Kidney glomerular epithelial cell (primary cell): Measurements from ENCODE around the gene ERC2.
"Not testable (repeated sequence)": the region's sequence is repeated elsewhere in the genome, so short reads cannot be mapped to it uniquely, and the experiment has no call there.

Experiments
- DNase-seq: peaks from one replicate; lab custom pipeline; 2025; lab: John Stamatoyannopoulos, UW

Gene ERC2

GRCh38 chr3:56468184-56469106 is at the start of gene ERC2:
TSS of gene ERC2 (minus strand) at chr3:56468467.
- peak; percentile 40 for DNase-seq

DNA sequence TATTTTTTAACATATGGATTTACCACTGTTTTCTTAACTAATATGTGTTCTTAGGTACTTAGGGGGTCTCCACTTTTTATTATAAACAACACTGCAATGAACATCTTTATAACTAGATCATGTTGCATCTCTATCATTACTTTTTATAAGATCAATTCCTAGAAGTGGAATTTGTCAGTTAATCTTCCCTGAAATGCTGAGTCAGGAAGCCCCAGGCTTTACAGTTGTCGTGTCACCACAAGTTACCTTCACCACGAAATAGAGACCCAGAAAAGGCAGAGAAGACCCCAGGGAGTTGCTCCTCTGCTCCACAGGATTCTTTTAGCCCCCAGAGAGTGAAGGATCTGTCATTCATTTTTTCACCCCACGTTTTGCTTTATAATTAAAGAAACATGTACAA is 34.5 kb upstream of the ERC2 start:
- no peak for DNase-seq

GRCh38 chr3:56496376-56496775 is 28.1 kb upstream of the ERC2 start:
- not testable (repeated sequence) for DNase-seq

GRCh38 chr3:56494679-56495322 is 26.5 kb upstream of the ERC2 start:
- DNase-seq: peak; percentile 87

DNA sequence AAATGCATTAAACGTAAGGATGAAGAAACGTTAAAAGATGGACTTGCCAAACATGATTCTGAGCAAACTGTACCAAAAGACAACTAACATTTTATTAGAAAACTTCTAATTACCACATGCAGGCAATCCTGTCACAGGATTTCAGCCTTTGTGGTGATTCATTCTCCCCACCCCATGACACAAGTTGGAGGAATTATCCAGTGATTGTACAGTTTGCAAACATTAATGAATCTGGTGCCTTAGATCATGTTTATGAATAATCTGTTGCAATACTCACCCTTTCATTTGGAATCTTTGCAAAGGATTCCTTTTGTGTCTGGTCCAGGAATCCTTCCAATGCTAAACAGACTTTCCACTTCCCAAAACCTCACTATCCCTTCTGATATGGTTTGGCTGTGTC is 23.3 kb upstream of the ERC2 start:
- no peak for DNase-seq

DNA sequence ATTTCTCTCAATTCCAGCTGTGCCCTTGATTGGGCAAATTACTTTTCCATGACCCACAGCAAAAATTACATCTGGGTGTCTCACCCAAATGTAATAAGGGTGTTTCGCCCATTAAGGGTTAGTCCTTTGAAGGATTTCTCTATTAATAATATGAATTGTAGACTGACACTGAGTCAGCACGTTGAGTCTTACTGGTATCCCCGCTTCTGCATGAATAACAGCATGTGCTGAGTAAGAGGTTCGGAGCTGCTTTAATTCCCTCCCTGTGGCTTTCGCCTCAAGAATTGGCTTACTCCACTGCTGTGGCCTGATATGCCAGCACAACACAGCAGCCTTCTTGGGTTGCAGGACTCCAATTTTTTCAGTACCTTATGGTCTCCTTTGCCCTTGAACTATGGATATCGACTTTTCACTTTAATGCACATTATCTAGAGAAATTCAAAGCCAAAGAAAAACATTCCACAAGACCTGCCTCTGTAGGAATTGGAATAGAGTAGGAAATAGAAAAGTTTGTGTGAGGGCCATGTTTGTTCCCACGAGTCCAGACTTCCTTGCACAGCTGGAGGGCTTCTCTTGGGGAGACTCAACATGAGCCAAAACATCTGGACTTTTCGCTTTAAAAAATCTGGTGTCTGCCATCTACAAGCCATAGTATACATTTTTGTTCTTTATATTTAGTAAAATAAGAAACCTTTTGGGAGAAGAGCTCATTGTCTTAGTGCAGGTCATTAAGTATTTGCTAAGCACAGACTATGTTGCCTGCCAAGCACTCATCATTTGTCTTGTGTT is 20.7 kb upstream of the ERC2 start:
- DNase-seq: no peak

- DNase-seq: no peak
These were observed 16.3 kb upstream of the ERC2 start for GRCh38 chr3:56484525-56485032.

DNA sequence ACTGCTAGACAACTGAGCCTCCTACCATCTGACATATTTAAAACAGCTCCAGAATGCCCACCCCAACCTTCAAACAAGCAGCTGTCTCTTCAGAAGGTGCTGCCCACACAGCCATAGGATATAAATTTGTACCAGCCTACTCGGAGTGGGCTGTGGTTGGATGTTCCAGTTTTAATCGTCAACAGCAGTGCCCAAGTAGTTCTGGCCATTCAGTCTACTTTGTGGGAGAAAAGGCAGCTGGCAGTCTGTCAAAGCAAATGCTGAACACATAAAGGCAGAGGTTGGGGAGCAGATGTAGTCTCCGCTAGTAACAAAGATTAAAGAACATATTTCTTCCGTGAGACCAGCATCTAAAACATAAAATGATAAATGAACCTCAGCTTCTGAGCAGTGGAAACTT is 15.9 kb upstream of the ERC2 start:
- no peak for DNase-seq

DNA sequence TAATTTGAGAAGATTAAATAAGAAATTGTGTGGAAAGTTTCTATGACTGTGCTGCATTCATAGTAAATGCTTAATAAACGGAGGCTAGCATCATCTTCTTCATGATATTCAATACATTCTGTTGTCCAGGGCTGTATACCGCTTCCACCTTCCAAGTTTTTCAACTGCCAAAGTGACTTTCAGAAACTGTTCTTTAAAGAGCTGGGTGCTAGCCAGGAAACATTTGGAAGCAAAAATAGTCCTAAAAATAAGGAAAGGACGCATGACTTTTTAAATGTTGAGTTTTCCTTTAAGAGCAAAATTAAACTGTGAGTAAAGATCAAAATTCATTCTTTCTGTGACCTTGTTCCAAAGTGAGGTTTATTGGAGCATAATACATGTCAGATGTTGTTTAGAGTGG is 9.4 kb upstream of the ERC2 start:
- no peak for DNase-seq

DNA sequence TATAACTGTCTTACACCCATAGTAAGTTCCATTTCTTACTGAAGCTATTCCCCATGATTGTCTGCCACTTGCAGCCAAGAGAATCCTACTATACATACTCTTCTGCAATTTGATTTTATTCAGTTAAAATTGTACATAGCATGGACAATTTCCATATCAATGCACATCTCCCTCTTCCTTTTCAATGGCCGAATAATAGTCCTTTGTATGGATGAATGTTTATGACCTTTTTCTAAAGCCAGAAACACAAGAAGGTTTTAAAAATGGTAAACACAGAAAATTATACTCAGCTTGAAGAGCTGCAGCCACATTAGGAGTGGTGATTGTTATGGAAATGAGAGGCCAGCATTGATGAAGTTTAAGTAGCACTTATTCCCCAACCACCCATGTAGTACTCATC is 8.5 kb upstream of the ERC2 start:
- DNase-seq: no peak

DNA sequence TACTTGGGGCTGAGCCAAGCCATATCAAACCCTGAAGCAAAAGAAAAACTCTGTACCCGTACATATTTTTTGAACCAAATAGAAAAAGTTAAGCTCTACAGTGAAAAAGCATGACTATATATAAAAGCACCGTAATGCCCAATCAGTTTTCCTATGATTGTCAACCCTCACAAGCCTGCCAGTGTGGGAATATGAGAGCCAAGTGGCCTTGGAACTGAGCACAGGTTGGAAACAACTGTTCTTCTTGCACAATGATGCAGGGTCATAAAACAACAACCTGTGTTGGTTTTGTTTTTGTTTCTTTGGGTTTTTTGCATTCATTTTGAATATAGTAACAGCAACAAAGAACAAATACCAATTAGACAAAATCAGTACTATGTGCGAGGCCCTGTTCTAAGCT is 3.5 kb upstream of the ERC2 start:
- DNase-seq: no peak

DNA sequence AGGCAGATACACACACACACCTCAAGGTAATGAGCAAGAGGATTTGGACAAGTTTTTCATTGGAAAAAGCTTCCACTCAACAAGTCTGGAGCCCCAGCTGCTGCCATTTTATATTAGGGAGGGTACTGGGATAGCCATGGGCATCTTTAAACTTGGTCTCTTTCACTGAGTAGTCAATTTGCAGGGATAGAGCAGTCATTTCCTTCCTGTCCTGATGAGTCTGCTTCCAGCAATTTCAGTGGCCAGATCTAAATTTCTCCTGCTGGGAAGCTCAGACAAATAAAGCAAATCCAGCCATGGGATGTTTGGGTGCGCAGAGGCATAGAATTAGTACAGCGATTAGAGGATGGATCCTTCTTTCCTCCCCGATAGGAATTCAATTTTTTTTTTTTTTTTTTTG is 874 bp upstream of the ERC2 start:
- no peak for DNase-seq

GRCh38 chr3:56467801-56468183 is 475 bp downstream of the ERC2 start:
- no peak for DNase-seq

GRCh38 chr3:56467108-56467507 is 1.2 kb downstream of the ERC2 start:
- DNase-seq: peak; percentile 94

GRCh38 chr3:56459719-56460118 is 8.5 kb downstream of the ERC2 start:
- no peak for DNase-seq

- DNase-seq: no peak
These were observed 9.2 kb downstream of the ERC2 start for GRCh38 chr3:56459104-56459496.

DNA sequence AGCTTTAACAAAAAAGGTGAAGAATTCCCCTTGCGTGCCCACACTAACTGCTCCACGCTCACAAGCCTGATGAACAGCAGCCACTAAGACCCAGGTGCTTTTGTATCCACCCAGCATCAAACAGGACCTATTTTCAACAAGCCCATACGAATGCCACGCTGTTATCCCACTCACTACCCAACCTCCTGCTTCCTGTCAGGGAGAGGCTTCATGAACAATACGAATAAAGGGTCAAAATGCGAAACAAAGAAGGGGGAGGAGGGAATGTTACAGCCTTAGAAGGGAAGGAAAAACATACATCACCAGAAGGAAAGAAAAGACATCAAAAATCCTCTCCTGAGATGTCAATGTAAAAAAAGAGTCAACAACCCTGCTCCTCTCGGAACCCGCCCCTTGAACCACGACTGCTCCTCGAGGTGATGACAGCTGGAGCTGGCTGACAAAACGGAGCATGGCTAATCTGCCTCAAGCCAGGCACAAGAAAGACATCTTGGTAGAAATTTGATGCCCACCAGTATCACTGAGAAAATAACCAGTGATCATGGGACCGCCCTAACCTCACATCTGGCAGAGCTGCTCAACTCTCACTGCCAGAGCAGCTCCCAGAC is 9.7 kb downstream of the ERC2 start:
- DNase-seq: no peak

DNA sequence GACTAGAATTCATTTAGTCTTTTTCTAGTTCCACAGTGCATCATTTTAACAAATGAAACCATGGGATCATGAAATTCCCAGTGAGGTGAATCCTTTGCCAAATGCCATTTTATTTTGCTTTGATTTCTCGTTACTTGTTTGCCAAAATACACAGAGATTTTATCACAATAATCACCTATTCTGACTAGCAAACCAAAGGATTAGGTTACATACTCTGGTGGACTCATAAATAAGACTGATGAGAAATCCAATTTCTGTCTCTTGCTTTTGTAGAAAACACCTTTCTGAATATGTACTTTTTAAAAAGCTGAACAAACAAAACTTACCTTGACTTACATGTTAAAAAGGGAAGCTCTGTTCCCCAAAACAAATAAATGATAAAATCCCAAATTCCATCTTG is 12.2 kb downstream of the ERC2 start:
- DNase-seq: no peak

GRCh38 chr3:56453011-56453410 is 15.3 kb downstream of the ERC2 start:
- DNase-seq: peak; percentile 1

DNA sequence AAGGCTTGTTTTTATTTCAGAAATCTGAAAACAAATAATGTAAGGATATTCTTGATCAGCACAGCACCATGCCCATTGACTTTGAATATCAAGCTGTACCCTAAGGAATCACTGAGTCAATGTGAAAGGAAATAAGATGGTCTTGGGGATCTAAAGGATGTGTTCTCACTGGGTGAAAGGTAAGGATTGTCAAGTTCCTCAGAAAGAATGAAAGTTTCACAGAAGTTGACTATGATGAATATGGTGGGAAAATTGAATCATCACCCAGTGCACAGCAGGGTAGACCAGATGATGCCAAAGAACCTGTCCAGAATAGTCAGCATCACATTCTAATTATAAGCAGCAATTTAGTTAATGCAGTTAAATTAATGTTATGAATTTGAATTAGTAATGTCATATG is 16.2 kb downstream of the ERC2 start:
- no peak for DNase-seq

DNA sequence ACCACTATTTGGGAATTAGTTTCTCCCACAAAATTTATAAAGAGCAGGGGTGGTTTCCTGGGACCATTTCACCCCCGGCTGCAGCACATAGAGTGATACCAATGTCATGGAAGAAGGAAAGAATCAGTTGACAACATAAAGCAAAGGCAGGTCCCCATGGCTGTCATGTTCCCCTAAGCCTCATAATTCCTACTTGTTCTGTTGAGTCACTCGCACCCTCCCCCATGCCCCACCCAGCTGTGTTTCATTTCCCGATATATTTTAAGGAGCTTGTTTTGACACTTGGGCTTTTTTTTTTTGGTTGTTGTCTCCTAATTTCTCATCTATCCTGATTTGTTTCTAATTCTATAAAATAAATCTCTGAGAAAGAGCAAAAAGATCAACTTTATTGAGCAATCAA is 24.9 kb downstream of the ERC2 start:
- DNase-seq: no peak

- DNase-seq: no peak
These were observed 39.6 kb downstream of the ERC2 start for GRCh38 chr3:56428667-56429066.
